ENCODE results near the gene ZNF385B.

DNA sequence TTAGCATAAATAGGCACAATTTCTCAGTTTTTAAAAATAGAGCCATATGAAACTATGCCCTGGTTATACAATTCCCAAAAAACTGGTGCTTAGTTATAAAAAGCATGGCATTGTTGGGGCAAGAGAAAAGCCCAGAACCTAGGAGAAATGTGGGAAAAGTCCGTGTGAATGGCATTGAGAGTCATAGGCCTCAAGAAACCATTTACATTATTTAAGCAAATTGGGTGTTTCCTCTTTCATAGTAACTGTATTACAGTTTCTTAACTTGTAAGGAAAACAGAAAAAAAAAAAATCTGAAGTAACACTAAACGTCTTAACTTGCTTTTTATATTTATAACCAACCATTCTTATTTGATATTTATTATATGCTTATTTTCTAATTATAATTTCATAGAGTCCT lies 425.8 kb downstream of the ZNF385B start:
- TF ChIP-seq, protein P1, sequence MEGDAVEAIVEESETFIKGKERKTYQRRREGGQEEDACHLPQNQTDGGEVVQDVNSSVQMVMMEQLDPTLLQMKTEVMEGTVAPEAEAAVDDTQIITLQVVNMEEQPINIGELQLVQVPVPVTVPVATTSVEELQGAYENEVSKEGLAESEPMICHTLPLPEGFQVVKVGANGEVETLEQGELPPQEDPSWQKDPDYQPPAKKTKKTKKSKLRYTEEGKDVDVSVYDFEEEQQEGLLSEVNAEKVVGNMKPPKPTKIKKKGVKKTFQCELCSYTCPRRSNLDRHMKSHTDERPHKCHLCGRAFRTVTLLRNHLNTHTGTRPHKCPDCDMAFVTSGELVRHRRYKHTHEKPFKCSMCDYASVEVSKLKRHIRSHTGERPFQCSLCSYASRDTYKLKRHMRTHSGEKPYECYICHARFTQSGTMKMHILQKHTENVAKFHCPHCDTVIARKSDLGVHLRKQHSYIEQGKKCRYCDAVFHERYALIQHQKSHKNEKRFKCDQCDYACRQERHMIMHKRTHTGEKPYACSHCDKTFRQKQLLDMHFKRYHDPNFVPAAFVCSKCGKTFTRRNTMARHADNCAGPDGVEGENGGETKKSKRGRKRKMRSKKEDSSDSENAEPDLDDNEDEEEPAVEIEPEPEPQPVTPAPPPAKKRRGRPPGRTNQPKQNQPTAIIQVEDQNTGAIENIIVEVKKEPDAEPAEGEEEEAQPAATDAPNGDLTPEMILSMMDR (IDR thresholded peaks at IDR 0.05): no peak
- no peak for TF ChIP-seq POLR2A (IDR thresholded peaks at IDR 0.05)
